Measurements from ENCODE around the gene APMAP. TPM values are rescaled to one million over a fixed set of nuclear protein-coding genes. Genes with fewer than 3 reads are reported as not detected.

Gene APMAP
- total RNA-seq (2014; rRNA removed; shearing (Covaris generic)) = 169 and 171 TPM in 2 replicates

- peak; percentile 84 for DNase-seq (ENCODE audit: low spot score)
Observed at GRCh38 chr20:24992487-24993205, at the start of gene APMAP. Gene APMAP (minus strand): TSS chr20:24992751. CDS start chr20:24992688, 63 bp downstream.

GRCh38 chr20:25041813-25042530 is 49.4 kb upstream of the APMAP start:
- no peak for DNase-seq (ENCODE audit: low spot score)

- DNase-seq (ENCODE audit: low spot score) = no peak
Observed at GRCh38 chr20:25040438-25040831, 47.9 kb upstream of the APMAP start.

- peak; percentile 71 for DNase-seq (ENCODE audit: low spot score)
Observed at GRCh38 chr20:25039697-25040437, 47.3 kb upstream of the APMAP start.

GRCh38 chr20:25038591-25039015 is 46.1 kb upstream of the APMAP start:
- DNase-seq (ENCODE audit: low spot score) = no peak

GRCh38 chr20:25038103-25038410 is 45.5 kb upstream of the APMAP start:
- no peak for DNase-seq (ENCODE audit: low spot score)

- DNase-seq (ENCODE audit: low spot score) = no peak
Observed at GRCh38 chr20:25037288-25038102, 44.9 kb upstream of the APMAP start.

GRCh38 chr20:25036331-25036936 is 43.9 kb upstream of the APMAP start:
- DNase-seq (ENCODE audit: low spot score) = no peak

DNA sequence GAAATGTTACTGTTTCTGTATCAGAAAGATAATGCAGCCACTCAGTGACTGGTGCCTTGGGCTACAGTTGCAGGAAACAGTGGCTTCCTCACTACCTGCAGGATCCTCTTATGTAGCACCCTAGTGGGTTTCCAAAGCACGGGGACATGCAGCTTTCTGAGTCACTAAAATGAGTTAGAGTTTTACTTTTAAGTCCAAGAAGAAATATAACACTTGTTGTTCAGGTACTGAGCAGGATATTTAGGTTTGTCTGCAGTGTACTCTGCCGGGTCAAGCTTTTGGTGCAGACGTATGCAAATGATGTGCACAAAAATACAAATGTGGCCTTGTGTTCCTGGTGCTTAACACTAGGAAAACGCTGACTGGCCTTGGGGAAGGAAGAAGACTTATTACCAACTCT is 43.4 kb upstream of the APMAP start:
- DNase-seq (ENCODE audit: low spot score) = no peak

- DNase-seq (ENCODE audit: low spot score) = no peak
Observed at GRCh38 chr20:25033924-25034300, 41.4 kb upstream of the APMAP start.

- DNase-seq (ENCODE audit: low spot score) = no peak
Observed at GRCh38 chr20:25033265-25033923, 40.8 kb upstream of the APMAP start.

DNA sequence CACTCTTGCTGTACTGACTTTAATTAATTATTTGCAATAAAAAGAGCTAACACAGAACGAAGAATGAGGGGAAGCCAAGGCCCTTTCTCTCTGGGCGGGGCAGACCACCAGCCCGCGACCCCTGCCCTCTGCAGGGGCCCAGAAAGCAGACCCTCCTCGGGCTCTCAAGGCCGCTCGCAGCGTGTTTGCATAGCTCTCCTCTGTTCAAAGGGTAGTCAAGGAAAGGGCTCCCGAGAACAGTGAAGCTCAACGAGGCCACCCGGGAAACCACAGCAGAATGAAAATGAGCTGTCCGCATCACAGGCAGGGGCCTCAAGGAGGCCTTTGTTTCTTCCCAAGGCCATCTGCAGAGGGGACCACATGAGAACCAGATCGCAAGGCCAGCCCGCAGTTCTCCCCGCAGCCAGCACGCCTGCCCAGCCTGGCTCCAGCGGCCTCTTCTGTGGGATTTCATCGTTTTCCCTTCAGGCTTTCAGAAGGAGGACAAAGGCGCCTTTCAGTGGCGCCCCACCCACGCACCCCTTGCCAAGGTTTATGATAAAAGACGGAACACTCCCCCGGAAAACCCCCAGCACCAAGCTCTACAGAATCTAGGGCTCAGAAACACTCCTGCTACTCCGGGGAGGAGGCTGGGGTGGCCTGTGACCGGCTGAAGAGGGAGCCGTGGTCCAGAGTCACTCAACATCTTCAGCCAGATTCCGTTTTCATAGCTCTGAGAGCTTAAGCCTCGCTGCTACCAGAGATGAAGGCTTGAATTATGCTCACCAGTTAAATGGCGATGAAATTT is 40.1 kb upstream of the APMAP start:
- DNase-seq (ENCODE audit: low spot score) = no peak

DNA sequence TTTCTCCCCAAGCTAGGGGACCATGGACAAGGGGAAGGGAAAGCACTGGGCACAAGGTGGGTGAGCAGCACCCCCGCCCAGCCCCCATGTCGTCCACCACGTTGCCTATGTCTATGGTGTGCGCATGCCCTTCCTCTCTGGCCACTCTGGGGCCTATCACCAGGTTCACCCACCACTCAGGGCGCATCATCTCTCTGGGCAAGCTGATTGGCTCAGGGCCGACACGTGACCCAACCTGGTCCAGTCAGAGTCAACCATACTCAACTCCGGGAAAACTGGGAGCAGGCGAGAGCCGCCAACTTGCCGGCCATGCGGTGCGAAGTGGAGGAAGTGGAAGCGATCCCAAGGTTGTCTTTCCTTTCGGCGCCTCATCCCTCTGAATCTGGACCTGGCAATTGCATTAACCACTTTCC is 39.5 kb upstream of the APMAP start:
- DNase-seq (ENCODE audit: low spot score) = no peak

DNA sequence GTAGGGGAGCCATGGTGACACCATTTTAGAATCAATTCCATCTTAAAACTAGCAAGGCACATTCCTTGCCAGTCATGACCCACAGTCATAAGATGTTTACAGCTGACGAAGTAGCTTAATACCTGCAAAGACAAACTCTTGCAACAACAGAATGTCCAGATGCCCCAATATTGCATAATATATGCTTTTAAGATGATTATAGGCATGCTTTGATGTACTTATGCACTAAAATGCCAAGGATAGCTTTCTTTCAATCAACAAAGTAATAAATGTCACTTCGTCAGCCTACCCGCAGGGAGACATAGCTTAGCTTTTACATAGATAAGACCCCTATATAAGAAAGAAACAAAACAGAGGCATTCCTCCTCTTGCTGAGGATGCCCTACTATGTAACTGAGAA is 38.7 kb upstream of the APMAP start:
- no peak for DNase-seq (ENCODE audit: low spot score)

- no peak for DNase-seq (ENCODE audit: low spot score)
Observed at GRCh38 chr20:25030649-25031207, 38.2 kb upstream of the APMAP start.

GRCh38 chr20:25030007-25030648 is 37.6 kb upstream of the APMAP start:
- no peak for DNase-seq (ENCODE audit: low spot score)

DNA sequence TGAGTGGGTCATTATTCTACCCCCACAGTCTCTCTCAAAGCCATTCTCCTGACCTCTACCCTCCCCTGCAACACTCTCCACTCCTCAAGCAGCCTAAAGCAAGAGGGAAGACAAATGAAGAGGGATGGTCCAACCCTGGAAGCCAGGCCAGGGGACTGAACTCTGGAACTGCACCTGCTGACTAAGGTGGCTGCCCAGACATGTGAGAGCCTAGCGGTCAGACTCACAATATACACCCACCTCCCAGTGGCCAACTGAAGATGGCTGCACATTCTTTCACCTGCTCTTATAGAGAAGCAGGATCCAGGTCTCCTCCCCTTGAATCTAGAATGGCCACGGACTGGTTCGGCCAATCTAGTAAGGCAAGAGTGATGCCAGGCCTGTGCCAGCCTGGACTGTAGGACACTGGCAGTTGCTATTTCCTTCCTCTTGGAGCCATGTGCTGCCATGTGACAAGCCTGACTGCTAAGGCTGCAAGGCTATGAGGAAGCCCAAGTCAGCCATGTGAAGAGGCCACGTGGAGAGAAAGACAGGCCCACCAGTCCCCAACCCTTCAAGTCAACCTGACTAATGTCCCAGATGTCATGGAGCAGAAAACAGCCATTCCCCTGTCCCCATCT is 33.5 kb upstream of the APMAP start:
- DNase-seq (ENCODE audit: low spot score) = no peak

- no peak for DNase-seq (ENCODE audit: low spot score)
Observed at GRCh38 chr20:25025091-25025861, 32.7 kb upstream of the APMAP start.

Measured in A172 (cell line).